NCI-H2081 (cell line): ENCODE data around the gene PFDN1.

Source experiments
- DNase-seq, 2 experiments: peaks; one replicate each; lab custom pipeline; 2025; lab: John Stamatoyannopoulos, UW

PFDN1 gene

GRCh38 chr5:140238756-140239155 lies 64.1 kb downstream of the PFDN1 start:
- no peak for DNase-seq

DNA sequence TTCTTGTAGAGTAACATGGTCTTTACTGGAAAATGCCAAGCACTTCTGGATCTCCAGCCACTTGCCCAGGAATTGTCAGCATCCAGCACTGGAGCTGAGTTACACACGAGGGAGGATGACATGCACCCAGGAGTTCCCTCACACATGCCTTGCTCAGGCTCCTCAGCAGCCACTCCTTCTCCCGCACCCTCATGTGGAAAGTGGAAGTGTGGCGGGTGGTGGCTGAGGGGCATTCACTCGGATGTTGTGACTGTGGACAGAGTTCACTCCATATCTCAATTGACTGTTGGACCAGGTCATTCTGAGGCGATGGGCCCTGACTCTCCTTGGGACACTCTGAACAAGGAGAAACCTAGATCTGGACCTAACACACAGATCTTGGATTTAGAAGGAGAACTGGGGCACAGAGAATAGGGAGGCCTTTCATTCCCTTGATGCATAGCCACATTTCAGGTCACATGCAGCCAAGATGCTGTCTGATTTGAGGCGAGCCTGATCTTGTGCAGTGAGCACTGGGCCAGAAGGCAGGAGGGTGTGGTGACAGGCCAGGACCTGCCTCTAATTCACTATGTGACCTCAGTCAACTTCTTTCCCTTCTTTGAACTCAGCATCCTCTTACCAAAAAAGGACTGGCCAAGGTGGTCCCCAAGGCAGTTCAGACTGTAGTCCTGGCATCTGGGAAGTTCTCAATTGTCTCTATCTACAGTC lies 65.9 kb downstream of the PFDN1 start:
- DNase-seq, result no peak

DNA sequence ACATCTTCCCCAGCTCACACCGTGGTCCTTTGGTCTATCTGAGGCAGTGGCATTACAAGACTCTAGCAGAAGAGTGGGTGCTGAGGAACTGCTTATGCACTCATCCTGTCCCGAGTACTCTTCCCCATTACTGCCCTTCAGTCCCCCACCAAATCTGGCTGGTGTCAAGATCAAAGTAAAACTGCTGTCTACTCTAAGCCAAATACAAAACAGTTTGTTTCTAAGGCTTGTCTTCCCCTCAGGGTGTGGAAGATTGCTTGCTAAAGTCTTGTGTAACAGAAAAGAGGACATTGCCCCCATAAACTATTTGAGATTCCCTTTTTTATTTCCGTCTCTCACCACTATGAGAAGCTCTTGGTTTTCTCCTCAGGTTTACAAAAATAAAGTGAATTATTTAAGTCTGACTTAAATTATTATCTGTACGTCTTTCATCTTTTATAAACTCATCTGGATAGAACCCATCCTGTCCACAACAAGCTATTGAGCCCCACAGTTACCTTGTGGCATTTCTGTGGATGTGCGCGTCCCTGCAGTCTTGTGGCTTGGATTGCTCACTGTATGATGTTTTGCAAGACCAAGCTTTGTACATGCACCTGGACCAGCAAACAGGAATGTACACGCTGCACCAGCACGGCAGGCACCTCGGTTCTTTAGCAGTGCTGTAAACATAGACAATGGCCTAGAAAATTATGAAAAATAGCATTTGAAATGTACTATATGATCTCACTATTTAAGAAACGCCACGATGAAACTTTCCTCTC lies 66.9 kb downstream of the PFDN1 start:
- DNase-seq, result no peak

- no peak for DNase-seq
These were observed 68.4 kb downstream of the PFDN1 start for GRCh38 chr5:140234377-140234989.

DNA sequence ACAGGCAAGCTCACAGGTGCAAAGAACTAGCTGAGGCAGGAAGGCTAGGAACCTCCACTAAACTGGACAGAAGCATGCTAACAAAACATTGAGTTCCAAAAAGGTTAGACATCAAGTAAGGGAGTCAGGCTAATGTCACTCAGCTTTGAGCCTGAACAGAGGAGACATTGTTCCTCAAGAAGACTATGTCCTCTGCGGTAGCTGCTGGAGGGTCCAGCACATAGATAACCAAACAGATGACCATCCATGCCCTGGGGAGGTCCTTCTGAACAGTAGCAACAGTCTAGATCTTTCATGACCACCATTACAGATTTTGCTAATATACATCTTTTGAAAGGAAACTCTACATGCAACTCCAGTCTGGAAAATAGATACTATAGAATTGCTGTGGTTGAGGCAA lies 70.2 kb downstream of the PFDN1 start:
- no peak for DNase-seq

- DNase-seq, result no peak
These were observed 72.5 kb downstream of the PFDN1 start for GRCh38 chr5:140230373-140230772.

GRCh38 chr5:140228364-140228837 lies 74.5 kb downstream of the PFDN1 start:
- DNase-seq, result no peak

DNA sequence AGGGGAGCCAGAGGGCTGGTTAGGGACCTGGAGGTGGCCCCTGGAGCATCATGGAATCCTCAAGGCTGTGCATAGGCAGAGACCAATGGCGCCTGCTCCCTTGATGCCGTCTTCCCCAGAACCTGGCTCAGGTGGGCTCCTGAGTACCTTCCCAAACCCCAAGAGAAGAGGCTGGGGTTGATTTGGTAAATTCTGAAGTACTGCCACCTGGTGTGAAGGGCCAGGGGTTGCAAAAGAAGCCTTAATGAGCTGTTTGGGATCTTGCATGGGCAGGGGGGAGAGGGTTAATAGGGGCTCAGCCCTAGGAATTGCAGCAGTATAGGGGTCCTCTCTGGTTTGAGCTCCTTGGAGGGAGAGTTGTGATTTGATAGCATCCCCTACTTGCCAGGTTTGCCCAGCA lies 75.9 kb downstream of the PFDN1 start:
- DNase-seq, result no peak

DNA sequence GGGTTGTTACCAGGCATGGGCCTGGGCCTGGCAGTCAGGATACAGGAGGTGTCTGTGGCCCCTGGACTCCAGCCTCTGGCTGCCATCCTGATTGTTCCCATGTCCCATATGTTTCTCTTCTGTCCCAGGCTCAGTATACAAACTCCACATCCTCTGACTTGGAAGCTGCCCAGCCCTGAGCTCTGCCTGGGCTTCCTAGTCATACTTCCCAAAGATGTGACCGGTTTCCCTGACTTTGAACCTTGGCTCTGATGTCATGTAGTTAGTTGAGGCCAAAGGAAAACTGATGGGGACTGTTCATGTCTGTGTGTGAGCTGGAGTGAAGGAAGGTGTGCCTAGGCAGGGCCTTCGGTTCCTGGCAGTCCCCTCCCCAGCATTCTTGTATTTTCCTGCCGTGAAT lies 77.5 kb downstream of the PFDN1 start:
- no peak for DNase-seq

- DNase-seq, result no peak
These were observed 78.2 kb downstream of the PFDN1 start for GRCh38 chr5:140224658-140225057.

GRCh38 chr5:140223567-140223966 lies 79.3 kb downstream of the PFDN1 start:
- DNase-seq, result no peak

DNA sequence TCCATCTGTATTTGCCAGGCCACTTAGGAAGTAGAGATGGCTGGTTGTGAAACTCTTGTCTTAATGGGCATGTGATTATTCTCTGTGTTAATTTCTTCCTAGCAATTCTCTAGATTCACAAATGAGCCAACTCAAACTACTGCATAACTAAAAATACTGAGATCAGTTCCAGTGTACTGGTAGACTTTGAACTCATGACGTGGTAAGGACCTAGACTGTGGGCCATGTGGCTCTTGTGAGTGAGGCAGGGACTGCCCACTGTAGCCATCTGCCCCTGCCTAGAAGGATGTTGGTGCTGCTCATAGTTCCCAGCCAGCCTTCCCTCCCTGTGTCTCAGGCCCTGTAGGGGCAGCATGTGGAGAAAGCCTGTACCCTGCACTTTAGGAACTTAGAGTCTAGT lies 80.5 kb downstream of the PFDN1 start:
- DNase-seq, result no peak

- DNase-seq, result no peak
These were observed 81.1 kb downstream of the PFDN1 start for GRCh38 chr5:140221697-140222223.

DNA sequence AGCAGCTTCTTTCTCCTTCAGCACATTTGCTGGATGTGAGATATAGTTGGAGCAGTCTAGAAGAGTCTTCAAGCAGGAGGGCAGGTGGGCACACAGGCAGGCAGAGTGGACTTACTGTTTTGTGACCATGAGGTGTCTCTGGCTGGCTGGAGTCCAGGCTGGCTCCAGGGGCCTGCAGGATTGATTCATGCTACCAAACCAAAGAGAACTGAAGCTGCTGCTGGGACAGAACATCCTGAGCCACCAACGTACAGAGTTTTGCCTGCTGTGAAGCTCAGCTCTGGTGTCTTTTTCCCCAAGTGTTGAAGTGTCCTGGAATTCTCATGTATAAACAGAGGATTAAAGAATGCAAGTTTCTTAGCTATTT lies 82.2 kb downstream of the PFDN1 start:
- no peak for DNase-seq

DNA sequence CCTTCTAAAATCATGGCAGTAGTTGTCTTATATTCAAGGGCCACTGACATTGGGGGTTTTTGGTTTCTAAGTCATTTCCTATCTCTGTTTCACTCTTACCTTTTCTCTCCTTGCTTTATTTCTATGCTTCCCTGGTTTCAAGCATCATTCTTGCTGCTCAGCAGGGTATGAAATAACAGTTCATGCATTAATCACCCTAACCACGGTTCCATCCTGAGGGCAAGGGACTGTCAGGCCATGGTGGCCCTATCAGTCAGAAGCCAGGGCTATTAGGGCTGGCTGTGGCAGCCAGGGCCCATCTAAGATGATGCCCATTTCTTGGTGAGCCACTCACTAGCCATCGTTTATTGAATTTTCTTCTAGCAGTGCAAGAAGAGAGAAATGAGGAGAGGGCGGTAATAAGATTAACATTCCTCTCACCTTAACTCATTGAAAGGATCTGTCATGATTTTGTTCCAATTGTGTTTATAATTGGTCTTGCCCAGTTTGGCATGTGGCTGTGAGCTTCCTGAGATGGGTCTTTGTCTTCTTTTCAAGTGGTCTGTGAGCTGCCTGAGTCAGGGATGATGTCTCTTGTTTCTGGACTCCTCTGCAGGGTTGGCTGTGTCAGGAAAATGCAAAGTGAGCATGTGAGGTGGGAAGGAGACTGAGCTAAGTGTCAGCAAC lies 82.7 kb downstream of the PFDN1 start:
- DNase-seq, result no peak

GRCh38 chr5:140219068-140219991 lies 83.6 kb downstream of the PFDN1 start:
- DNase-seq, result peak in 1 of 2 experiments; percentile 1

DNA sequence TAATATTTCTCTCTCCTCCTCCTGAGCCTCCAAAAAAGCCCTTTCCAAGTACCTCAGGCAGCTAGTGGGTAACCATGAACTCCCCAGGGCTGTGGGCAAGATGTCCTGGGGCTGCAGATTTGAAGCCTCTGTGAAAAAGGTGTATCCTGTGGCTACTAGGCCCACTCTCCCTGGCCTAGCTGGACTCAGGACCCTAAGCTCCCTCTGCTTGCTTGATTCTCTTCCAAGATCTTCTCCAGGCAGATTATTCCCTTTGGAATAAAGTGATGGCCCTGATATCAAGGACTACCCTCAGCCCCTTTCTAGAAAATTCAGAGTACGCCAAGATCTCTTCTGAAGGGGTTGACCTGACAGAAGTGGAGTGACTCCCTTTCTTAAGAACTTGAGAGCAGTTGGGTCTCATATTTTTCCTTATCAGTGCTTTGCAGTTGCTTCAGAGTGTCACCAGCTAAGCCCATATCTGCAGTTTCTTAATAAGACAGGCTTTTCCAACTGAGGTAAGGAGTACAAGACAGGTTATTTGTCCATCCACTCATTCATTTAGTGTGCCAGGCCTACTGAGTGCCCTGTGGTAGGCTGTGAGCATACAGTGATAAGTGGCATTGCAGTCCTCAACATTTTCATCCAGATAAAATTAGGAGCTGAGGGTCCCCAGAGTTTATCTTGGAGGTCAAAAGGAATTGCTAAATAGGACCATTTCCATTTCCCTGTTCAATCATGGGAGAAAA lies 85.4 kb downstream of the PFDN1 start:
- no peak for DNase-seq

DNA sequence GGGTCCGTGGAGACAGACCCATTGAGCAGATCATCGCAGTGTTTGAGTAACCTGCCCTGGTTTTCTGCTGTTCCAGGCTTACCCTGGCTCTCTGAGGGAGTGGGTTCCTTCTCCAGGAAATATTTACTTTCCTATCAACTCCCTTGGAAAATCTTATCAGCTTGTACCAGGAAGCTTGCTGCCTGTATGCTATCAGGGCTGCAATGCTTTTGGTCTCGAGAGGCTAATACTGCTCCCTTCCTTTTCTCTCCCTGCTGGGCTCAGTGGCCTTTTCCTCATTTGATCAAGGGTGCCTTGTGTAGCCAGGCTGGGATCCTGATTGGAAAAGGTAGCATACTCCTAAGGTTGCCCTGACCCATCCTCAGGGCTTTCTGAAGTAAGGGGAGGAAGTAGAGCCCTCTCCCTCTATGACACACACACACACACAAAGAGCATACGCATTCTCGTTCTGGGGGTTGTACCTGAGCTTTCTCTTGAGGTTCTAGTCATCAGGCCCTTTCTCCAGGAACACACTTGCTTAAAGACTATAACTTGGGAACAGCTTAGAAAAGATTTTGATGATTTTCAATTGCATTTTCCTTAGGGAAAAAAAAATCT lies 86.3 kb downstream of the PFDN1 start:
- DNase-seq, result no peak

DNA sequence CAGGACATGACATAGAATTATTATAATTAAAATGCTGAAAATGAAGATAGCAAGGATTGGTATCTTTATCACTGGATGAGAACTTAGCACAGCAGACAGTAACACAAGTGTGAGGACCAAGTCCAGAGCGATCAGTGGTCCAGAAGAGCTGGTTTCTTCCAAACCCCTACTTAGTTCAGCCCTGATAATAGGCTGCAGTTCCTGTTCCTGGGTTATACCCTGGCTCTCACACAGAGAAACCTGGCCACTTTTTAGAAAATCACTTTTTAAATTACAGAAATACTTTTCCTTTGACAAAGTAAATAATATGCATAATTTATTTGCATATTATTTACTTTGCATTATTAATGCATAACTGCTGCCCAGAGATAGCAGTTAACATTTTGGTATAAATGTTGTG lies 87.6 kb downstream of the PFDN1 start:
- DNase-seq, result no peak

DNA sequence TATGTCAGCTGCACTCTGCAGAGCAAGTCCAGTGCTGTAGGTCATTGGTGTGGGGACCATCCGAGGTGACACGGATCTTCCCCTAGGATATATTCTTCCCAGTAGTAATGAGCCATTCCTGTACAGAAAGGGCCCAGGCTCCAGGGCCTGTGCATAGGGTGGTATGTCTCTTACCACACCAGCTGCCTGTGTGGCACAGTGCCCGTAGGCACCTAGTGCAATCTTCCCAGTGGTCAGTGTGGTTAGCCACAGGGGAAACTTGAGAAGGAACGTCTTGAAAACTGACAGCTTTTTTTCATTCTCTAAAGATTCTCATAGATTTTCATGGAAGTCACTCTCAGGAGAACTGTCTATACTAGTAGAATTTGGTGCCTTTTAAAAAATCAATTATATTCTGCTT lies 88.1 kb downstream of the PFDN1 start:
- no peak for DNase-seq
